Mesenchymal stem cell (in vitro differentiated cells and primary cell): ENCODE results near the gene RXRB. TPM values are rescaled to one million over a fixed set of nuclear protein-coding genes. Genes with fewer than 3 reads are reported as not detected.
A peak's percentile ranks its signal among the peaks of the same experiment; 100 is the strongest.

Experiments used
- DNase-seq: peaks from one replicate; pipeline ENCODE4 v3.0.0-alpha.2; 2013
- H2AFZ ChIP-seq: one replicate; pipeline ENCODE4 v1.6.1; 2013; ENCODE audit warnings: low read depth, mild to moderate bottlenecking, control low read depth, inconsistent platforms, low read length, moderate library complexity
- H2AK5ac ChIP-seq: 2 replicates; pipeline ENCODE4 v1.6.1; 2013; ENCODE audit warnings: low read length, moderate library complexity, mild to moderate bottlenecking, inconsistent platforms; ENCODE audit not compliant: severe bottlenecking
- H2BK120ac ChIP-seq: one replicate; pipeline ENCODE4 v1.6.1; 2013; ENCODE audit warnings: low read depth, mild to moderate bottlenecking, inconsistent platforms, low read length, moderate library complexity
- H2BK12ac ChIP-seq, 2 experiments: one replicate each; pipeline ENCODE4 v1.6.1; 2013; ENCODE audit warnings: inconsistent platforms in 2 of 2, low read length in 2 of 2, mild to moderate bottlenecking in 2 of 2, moderate library complexity in 2 of 2, control low read depth in 1 of 2
- H2BK15ac ChIP-seq: one replicate; pipeline ENCODE4 v1.6.1; 2013; ENCODE audit warnings: mild to moderate bottlenecking, low read depth, inconsistent platforms; ENCODE audit not compliant: poor library complexity, severe bottlenecking
- H2BK5ac ChIP-seq: 2 replicates; pipeline ENCODE4 v1.6.1; 2013; ENCODE audit warnings: low read depth, mild to moderate bottlenecking, low read length, control low read depth, inconsistent platforms; ENCODE audit not compliant: poor library complexity, severe bottlenecking
- H3K14ac ChIP-seq, 2 experiments: one replicate each; pipeline ENCODE4 v1.6.1; 2013; ENCODE audit warnings: inconsistent platforms in 2 of 2, low read length in 2 of 2, control low read depth in 1 of 2, mild to moderate bottlenecking in 1 of 2, moderate library complexity in 1 of 2
- H3K18ac ChIP-seq, 2 experiments: one replicate each; pipeline ENCODE4 v1.6.1; 2013; ENCODE audit warnings: inconsistent platforms in 2 of 2, low read length in 2 of 2, control low read depth in 1 of 2, low read depth in 1 of 2, mild to moderate bottlenecking in 1 of 2
- H3K23ac ChIP-seq, 2 experiments: one replicate each; pipeline ENCODE4 v1.6.1; 2013; ENCODE audit warnings: inconsistent platforms in 2 of 2, low read length in 2 of 2, mild to moderate bottlenecking in 2 of 2, moderate library complexity in 2 of 2, control low read depth in 1 of 2
- H3K27ac ChIP-seq: 2 replicates; pipeline ENCODE4 v1.5.1; 2013; ENCODE audit warnings: mild to moderate bottlenecking, moderate library complexity, low read length, control low read depth, inconsistent platforms; ENCODE audit not compliant: poor library complexity, severe bottlenecking
- H3K27me3 ChIP-seq, 2 experiments: 2 replicates each; pipeline versions ENCODE4 v1.6.1 to v1.7.0; 2013; ENCODE audit warnings: low read length in 2 of 2, mild to moderate bottlenecking in 2 of 2, moderate library complexity in 2 of 2, control low read depth in 1 of 2, inconsistent platforms in 1 of 2; ENCODE audit not compliant: control insufficient read depth in 1 of 2, insufficient read depth in 1 of 2
- H3K36me3 ChIP-seq, 2 experiments: 2 replicates each; pipeline versions ENCODE4 v1.6.1 to v1.7.0; 2013; ENCODE audit warnings: low read length in 2 of 2, control low read depth in 1 of 2, inconsistent platforms in 1 of 2, low read depth in 1 of 2, mild to moderate bottlenecking in 1 of 2; ENCODE audit not compliant: insufficient read depth in 2 of 2, control insufficient read depth in 1 of 2
- H3K4ac ChIP-seq, 2 experiments: one replicate each; pipeline ENCODE4 v1.6.1; 2013; ENCODE audit warnings: inconsistent platforms in 2 of 2, low read length in 2 of 2, mild to moderate bottlenecking in 2 of 2, moderate library complexity in 2 of 2, control low read depth in 1 of 2, low read depth in 1 of 2
- H3K4me1 ChIP-seq: 2 replicates; pipeline ENCODE4 v1.6.1; 2013; ENCODE audit warnings: low read depth, low read length, control low read depth; ENCODE audit not compliant: control insufficient read depth, insufficient read depth
- H3K4me2 ChIP-seq: 2 replicates; pipeline ENCODE4 v1.6.1; 2013; ENCODE audit warnings: low read length, mild to moderate bottlenecking, inconsistent platforms; ENCODE audit not compliant: poor library complexity, severe bottlenecking
- H3K4me3 ChIP-seq, 2 experiments: 2 replicates each; pipeline versions ENCODE4 v1.5.1 to v1.7.0; 2013; ENCODE audit warnings: low read length in 2 of 2, mild to moderate bottlenecking in 2 of 2, control low read depth in 1 of 2, low read depth in 1 of 2; ENCODE audit not compliant: insufficient read depth in 1 of 2
- H3K79me1 ChIP-seq: replicated peaks from 2 replicates; pipeline ENCODE4 v1.6.1; 2013; ENCODE audit warnings: mild to moderate bottlenecking, control low read depth, low read length, inconsistent platforms; ENCODE audit not compliant: poor library complexity, severe bottlenecking
- H3K9ac ChIP-seq: 2 replicates; pipeline ENCODE4 v1.7.0; 2013; ENCODE audit warnings: mild to moderate bottlenecking, low read length, moderate library complexity
- H3K9me3 ChIP-seq: 2 replicates; pipeline ENCODE4 v1.7.0; 2013; ENCODE audit warnings: mild to moderate bottlenecking, low read length; ENCODE audit not compliant: control insufficient read depth
- H4K8ac ChIP-seq: one replicate; pipeline ENCODE4 v1.6.1; 2013; ENCODE audit warnings: inconsistent platforms, mild to moderate bottlenecking, low read length, moderate library complexity
- H4K91ac ChIP-seq: one replicate; pipeline ENCODE4 v1.6.1; 2013; ENCODE audit warnings: mild to moderate bottlenecking, low read length, inconsistent platforms
- WGBS: methylation state at CpG from one replicate; pipeline ENCODE4 v1.1.7; 2013; ENCODE audit warnings: mixed read lengths; 5-methylcytosine and 5-hydroxymethylcytosine counted together
- polyA plus RNA-seq, 2 experiments: library from polyadenylated mRNA; stranded (reverse); fragments of 200-250 nt; gene quantifications; one replicate each; pipeline ENCODE4 v1.2.3, GENCODE V29; 2013

Gene RXRB
- 20.3 TPM for polyA plus RNA-seq (2013, experiment 1 of 2)
- 20.2 TPM for polyA plus RNA-seq (2013, experiment 2 of 2)

- H3K27me3 ChIP-seq, result no peaks in the 10 kb centered on the region
- H3K4me2 ChIP-seq, result peak within 1 kb of the TSS; percentile 82
- H3K14ac ChIP-seq, result peak within 1 kb of the TSS in 1 of 2 experiments; percentile 97
- H4K8ac ChIP-seq, result peak within 1 kb of the TSS; percentile 47
- H3K36me3 ChIP-seq, result peaks cover 42 to 45% of the 10 kb centered on the region in 2 experiments
- H2BK5ac ChIP-seq, result peak within 1 kb of the TSS; percentile 25
- peak within 1 kb of the TSS; percentile 78 for H2BK120ac ChIP-seq
- H3K27ac ChIP-seq, result peak within 1 kb of the TSS; percentile 92
- H3K4ac ChIP-seq, result peak within 1 kb of the TSS; percentile 69 to 97
- WGBS, result under 1% methylated on average over 63 of the region's 68 CpGs
- peaks cover 27% of the 10 kb centered on the region for H3K79me1 ChIP-seq
- peak within 1 kb of the TSS; percentile 1 for H2AFZ ChIP-seq
- H3K23ac ChIP-seq, result peak within 1 kb of the TSS in 1 of 2 experiments; percentile 36
- H2BK15ac ChIP-seq, result peak within 1 kb of the TSS; percentile 98
- DNase-seq, result peak; percentile 99
- H3K9me3 ChIP-seq, result no peaks in the 10 kb centered on the region
- peak within 1 kb of the TSS; percentile 100 for H3K9ac ChIP-seq
- H2AK5ac ChIP-seq, result peak within 1 kb of the TSS; percentile 47
- H2BK12ac ChIP-seq, result peak within 1 kb of the TSS; percentile 14 to 65
- peak within 1 kb of the TSS; percentile 65 to 93 for H3K18ac ChIP-seq
- H3K4me1 ChIP-seq, result peaks cover 42% of the 10 kb centered on the region
- H4K91ac ChIP-seq, result peak within 1 kb of the TSS; percentile 62
- H3K4me3 ChIP-seq, result peak within 1 kb of the TSS; percentile 81 to 98
These were observed at the start of gene RXRB, which contains the start of gene SLC39A7 for GRCh38 chr6:33200219-33201146. TSS of gene RXRB (minus strand) at chr6:33200665. CDS start at chr6:33200476, 189 bp downstream. TSS of gene SLC39A7 (plus strand) at chr6:33200867. CDS start at chr6:33201246, 379 bp downstream.

- Histone ChIP-seq H2AK5ac (peak overlapping the region; percentile 54), H2BK5ac (no peak overlapping the region), H3K23ac (peak overlapping the region in 1 of 2 experiments; percentile 60), H2BK12ac (peak overlapping the region; percentile 61 to 70), H3K4me3 (peak overlapping the region; percentile 67 to 89), H3K36me3 (peaks cover 9 to 20% of the 10 kb centered on the region in 2 experiments), H4K8ac (peak overlapping the region; percentile 100), H2BK15ac (peak overlapping the region; percentile 87), H3K4ac (peak overlapping the region; percentile 49 to 56), H3K18ac (peak overlapping the region; percentile 93 to 96), H3K79me1 (peaks cover 12% of the 10 kb centered on the region), H2AFZ (peak overlapping the region; percentile 79), H3K27ac (peak overlapping the region; percentile 97), H3K4me1 (peaks cover 14% of the 10 kb centered on the region), H2BK120ac (peak overlapping the region; percentile 50), H3K27me3 (no peaks in the 10 kb centered on the region), H3K14ac (peak overlapping the region in 1 of 2 experiments; percentile 94), H3K4me2 (peak overlapping the region; percentile 95), H3K9me3 (no peaks in the 10 kb centered on the region), H3K9ac (peak overlapping the region; percentile 97), H4K91ac (peak overlapping the region; percentile 96)
- DNase-seq, result peak; percentile 80
- WGBS, result 18% methylated on average over 15 of the region's 15 CpGs
These were observed 49.5 kb upstream of the RXRB start for GRCh38 chr6:33249732-33250630.

- Histone ChIP-seq H3K4me1 (peaks cover 14% of the 10 kb centered on the region), H3K27me3 (no peaks in the 10 kb centered on the region), H3K4me3 (peak overlapping the region; percentile 67 to 89), H2BK120ac (peak overlapping the region; percentile 74), H3K23ac (peak overlapping the region in 1 of 2 experiments; percentile 75), H3K79me1 (peaks cover 12% of the 10 kb centered on the region), H3K14ac (peak overlapping the region in 1 of 2 experiments; percentile 94), H4K8ac (peak overlapping the region; percentile 100), H3K18ac (peak overlapping the region; percentile 93 to 96), H2BK5ac (no peak overlapping the region), H3K27ac (peak overlapping the region; percentile 97), H2AFZ (peak overlapping the region; percentile 79), H2BK12ac (peak overlapping the region; percentile 61 to 68), H4K91ac (peak overlapping the region; percentile 96), H3K9ac (peak overlapping the region; percentile 97), H2AK5ac (peak overlapping the region; percentile 31), H2BK15ac (peak overlapping the region; percentile 87), H3K4ac (peak overlapping the region; percentile 49 to 87), H3K9me3 (no peaks in the 10 kb centered on the region), H3K4me2 (peak overlapping the region; percentile 95), H3K36me3 (peaks cover 9 to 14% of the 10 kb centered on the region in 2 experiments)
- DNase-seq, result peak; percentile 100
- WGBS, result under 1% methylated on average over 57 of the region's 58 CpGs
These were observed 48.7 kb upstream of the RXRB start for GRCh38 chr6:33248932-33249731.
